Neural cell (in vitro differentiated cells): ENCODE results near the gene CLSTN2.

Experiments used
- EZH2 ChIP-seq: fragments of 200-600, 300-800 bp; shearing (Covaris generic), sonication (generic); IDR thresholded peaks from 2 replicates; pipeline ENCODE4 v1.6.1; 2014; ENCODE audit warnings: antibody characterized with exemption, low read length, borderline replicate concordance, mild to moderate bottlenecking; ENCODE audit not compliant: insufficient read depth, poor library complexity, severe bottlenecking
- POLR2AphosphoS5 ChIP-seq: IDR thresholded peaks from 2 replicates; pipeline ENCODE4 v1.6.1; 2012
- TF ChIP-seq, protein P1 (sequence below): fragments of 450-650 bp; IDR thresholded peaks from 2 replicates; pipeline ENCODE4 v1.5.1; 2014; ENCODE audit warnings: antibody characterized with exemption, mild to moderate bottlenecking, moderate library complexity; ENCODE audit not compliant: poor library complexity, severe bottlenecking

DNA sequence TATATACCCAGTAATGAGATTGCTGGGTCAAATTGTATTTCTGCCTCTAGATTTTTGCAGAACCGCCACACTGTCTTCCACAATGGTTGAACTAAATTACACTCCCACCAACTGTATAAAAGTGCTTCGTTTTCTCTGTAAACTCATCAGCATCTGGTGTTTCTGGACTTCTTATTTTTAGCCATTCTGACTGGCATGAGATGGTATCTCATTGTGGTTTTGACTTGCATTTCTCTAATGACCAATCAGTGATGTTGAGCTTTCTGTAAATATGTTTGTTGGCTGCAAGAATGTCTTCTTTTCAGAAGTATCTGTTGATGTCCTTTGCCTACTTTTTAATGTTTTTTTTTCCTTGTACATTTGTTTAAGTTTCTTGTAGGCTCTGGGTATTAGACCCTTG, 560.0 kb downstream of the CLSTN2 start:
- TF ChIP-seq POLR2AphosphoS5 (no peak), EZH2 (no peak)
- TF ChIP-seq, protein P1, sequence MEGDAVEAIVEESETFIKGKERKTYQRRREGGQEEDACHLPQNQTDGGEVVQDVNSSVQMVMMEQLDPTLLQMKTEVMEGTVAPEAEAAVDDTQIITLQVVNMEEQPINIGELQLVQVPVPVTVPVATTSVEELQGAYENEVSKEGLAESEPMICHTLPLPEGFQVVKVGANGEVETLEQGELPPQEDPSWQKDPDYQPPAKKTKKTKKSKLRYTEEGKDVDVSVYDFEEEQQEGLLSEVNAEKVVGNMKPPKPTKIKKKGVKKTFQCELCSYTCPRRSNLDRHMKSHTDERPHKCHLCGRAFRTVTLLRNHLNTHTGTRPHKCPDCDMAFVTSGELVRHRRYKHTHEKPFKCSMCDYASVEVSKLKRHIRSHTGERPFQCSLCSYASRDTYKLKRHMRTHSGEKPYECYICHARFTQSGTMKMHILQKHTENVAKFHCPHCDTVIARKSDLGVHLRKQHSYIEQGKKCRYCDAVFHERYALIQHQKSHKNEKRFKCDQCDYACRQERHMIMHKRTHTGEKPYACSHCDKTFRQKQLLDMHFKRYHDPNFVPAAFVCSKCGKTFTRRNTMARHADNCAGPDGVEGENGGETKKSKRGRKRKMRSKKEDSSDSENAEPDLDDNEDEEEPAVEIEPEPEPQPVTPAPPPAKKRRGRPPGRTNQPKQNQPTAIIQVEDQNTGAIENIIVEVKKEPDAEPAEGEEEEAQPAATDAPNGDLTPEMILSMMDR: no peak
